Measurements from ENCODE around the gene ZFP1. TPM values are rescaled to one million over a fixed set of nuclear protein-coding genes. Genes with fewer than 3 reads are reported as not detected.
A peak's percentile ranks its signal among the peaks of the same experiment; 100 is the strongest.

Gene ZFP1
- total RNA-seq, 2 donors from 2014 or later: 16.9 to 19.0 TPM

- no peak for ATAC-seq (replicated peaks)
- Mint-ChIP-seq H3K4me1 (peaks cover 53% of the 10 kb centered on the region), H3K27ac (peak overlapping the region; percentile 96), H3K36me3 (ENCODE audit: low read depth) (peaks cover 68% of the 10 kb centered on the region), H3K27me3 (no peaks in the 10 kb centered on the region), H3K4me3 (peak overlapping the region; percentile 91), H3K9me3 (no peaks in the 10 kb centered on the region)
Observed at GRCh38 chr16:75109732-75110243, 38.5 kb upstream of the ZFP1 start.

- ATAC-seq (replicated peaks): peak; percentile 65
- H3K4me3 Mint-ChIP-seq: peak overlapping the region; percentile 91
- peaks cover 46% of the 10 kb centered on the region for H3K4me1 Mint-ChIP-seq
Observed at GRCh38 chr16:75110637-75111513, 37.4 kb upstream of the ZFP1 start.

GRCh38 chr16:75111514-75111940 is 36.8 kb upstream of the ZFP1 start:
- Mint-ChIP-seq H3K36me3 (ENCODE audit: low read depth) (peaks cover 51% of the 10 kb centered on the region), H3K27ac (peak overlapping the region; percentile 96), H3K27me3 (no peaks in the 10 kb centered on the region), H3K4me3 (peak overlapping the region; percentile 91), H3K4me1 (peaks cover 40% of the 10 kb centered on the region), H3K9me3 (no peaks in the 10 kb centered on the region)
- peak; percentile 10 for ATAC-seq (replicated peaks)

More at GRCh38 chr16:75110637-75111513, 37.4 kb upstream of the ZFP1 start:
- peak overlapping the region; percentile 96 for H3K27ac Mint-ChIP-seq
- H3K9me3 Mint-ChIP-seq: no peaks in the 10 kb centered on the region
- H3K27me3 Mint-ChIP-seq: no peaks in the 10 kb centered on the region
- H3K36me3 Mint-ChIP-seq (ENCODE audit: low read depth): peaks cover 57% of the 10 kb centered on the region

- no peak for ATAC-seq (replicated peaks)
- Mint-ChIP-seq H3K4me1 (peaks cover 35% of the 10 kb centered on the region), H3K4me3 (peak overlapping the region; percentile 91), H3K9me3 (no peaks in the 10 kb centered on the region), H3K36me3 (ENCODE audit: low read depth) (peaks cover 45% of the 10 kb centered on the region), H3K27me3 (no peaks in the 10 kb centered on the region), H3K27ac (peak overlapping the region; percentile 96)
Observed at GRCh38 chr16:75111961-75112733, 36.2 kb upstream of the ZFP1 start.

GRCh38 chr16:75112734-75113491 is 35.4 kb upstream of the ZFP1 start:
- peak overlapping the region; percentile 91 for H3K4me3 Mint-ChIP-seq
- no peaks in the 10 kb centered on the region for H3K9me3 Mint-ChIP-seq
- peak overlapping the region; percentile 96 for H3K27ac Mint-ChIP-seq
- no peaks in the 10 kb centered on the region for H3K27me3 Mint-ChIP-seq
- peaks cover 31% of the 10 kb centered on the region for H3K4me1 Mint-ChIP-seq
- peaks cover 37% of the 10 kb centered on the region for H3K36me3 Mint-ChIP-seq (ENCODE audit: low read depth)
- no peak for ATAC-seq (replicated peaks)

- H3K27ac Mint-ChIP-seq: peak overlapping the region; percentile 96
- no peak for ATAC-seq (replicated peaks)
- H3K36me3 Mint-ChIP-seq (ENCODE audit: low read depth): peaks cover 30% of the 10 kb centered on the region
- peak overlapping the region; percentile 91 for H3K4me3 Mint-ChIP-seq
- H3K27me3 Mint-ChIP-seq: no peaks in the 10 kb centered on the region
- peaks cover 31% of the 10 kb centered on the region for H3K4me1 Mint-ChIP-seq
- no peaks in the 10 kb centered on the region for H3K9me3 Mint-ChIP-seq
Observed at GRCh38 chr16:75113541-75114121, 34.7 kb upstream of the ZFP1 start.

GRCh38 chr16:75114179-75114945 is 34.0 kb upstream of the ZFP1 start:
- no peaks in the 10 kb centered on the region for H3K27me3 Mint-ChIP-seq
- H3K9me3 Mint-ChIP-seq: no peaks in the 10 kb centered on the region
- no peak overlapping the region for H3K27ac Mint-ChIP-seq
- peaks cover 22% of the 10 kb centered on the region for H3K36me3 Mint-ChIP-seq (ENCODE audit: low read depth)
- no peak overlapping the region for H3K4me3 Mint-ChIP-seq
- H3K4me1 Mint-ChIP-seq: peaks cover 27% of the 10 kb centered on the region
- no peak for ATAC-seq (replicated peaks)

GRCh38 chr16:75114946-75115825 is 33.1 kb upstream of the ZFP1 start:
- ATAC-seq (replicated peaks): no peak
- peaks cover 14% of the 10 kb centered on the region for H3K36me3 Mint-ChIP-seq (ENCODE audit: low read depth)
- H3K4me1 Mint-ChIP-seq: peaks cover 25% of the 10 kb centered on the region
- no peak overlapping the region for H3K27ac Mint-ChIP-seq
- H3K4me3 Mint-ChIP-seq: no peak overlapping the region
- H3K9me3 Mint-ChIP-seq: no peaks in the 10 kb centered on the region
- no peaks in the 10 kb centered on the region for H3K27me3 Mint-ChIP-seq

- H3K27ac Mint-ChIP-seq: peak within 1 kb of the TSS; percentile 15
- peaks cover 14% of the 10 kb centered on the region for H3K4me1 Mint-ChIP-seq
- no peaks in the 10 kb centered on the region for H3K9me3 Mint-ChIP-seq
- H3K4me3 Mint-ChIP-seq: peak within 1 kb of the TSS; percentile 49
- peaks cover 6% of the 10 kb centered on the region for H3K36me3 Mint-ChIP-seq (ENCODE audit: low read depth)
- ATAC-seq (replicated peaks): peak; percentile 72
- no peaks in the 10 kb centered on the region for H3K27me3 Mint-ChIP-seq
Observed at GRCh38 chr16:75116081-75116910, 32.0 kb upstream of the ZFP1 start, which contains the start of gene LDHD. Gene LDHD, minus strand, starts transcription at chr16:75116780. Its CDS starts 60 bp downstream, at chr16:75116720.

GRCh38 chr16:75116911-75117245 is 31.4 kb upstream of the ZFP1 start:
- Mint-ChIP-seq H3K27me3 (no peaks in the 10 kb centered on the region), H3K9me3 (peaks cover under 1% of the 10 kb centered on the region), H3K4me1 (peaks cover 10% of the 10 kb centered on the region), H3K36me3 (ENCODE audit: low read depth) (peaks cover 2% of the 10 kb centered on the region), H3K4me3 (peak overlapping the region; percentile 49), H3K27ac (peak overlapping the region; percentile 15)
- no peak for ATAC-seq (replicated peaks)

GRCh38 chr16:75118943-75119539 is 29.3 kb upstream of the ZFP1 start:
- H3K27ac Mint-ChIP-seq: no peak overlapping the region
- no peaks in the 10 kb centered on the region for H3K27me3 Mint-ChIP-seq
- ATAC-seq (replicated peaks): no peak
- H3K4me1 Mint-ChIP-seq: no peaks in the 10 kb centered on the region
- no peak overlapping the region for H3K4me3 Mint-ChIP-seq
- H3K36me3 Mint-ChIP-seq (ENCODE audit: low read depth): no peaks in the 10 kb centered on the region
- peaks cover 8% of the 10 kb centered on the region for H3K9me3 Mint-ChIP-seq

All from activated T-helper 17 cell treated with anti-CD3 and anti-CD28 coated beads, Interleukin-2, amount 50 U/mL, for 72 hours (primary cell).